ENCODE results near the gene MALRD1. TPM values are rescaled to one million over a fixed set of nuclear protein-coding genes. Genes with fewer than 3 reads are reported as not detected.

Gene MALRD1
- total and polyA plus RNA-seq, 2 of the 8 experiments (the other 6 are each of a cell fraction or from before 2014, with no cell fraction given), result 0.32 to 0.35 TPM

DNA sequence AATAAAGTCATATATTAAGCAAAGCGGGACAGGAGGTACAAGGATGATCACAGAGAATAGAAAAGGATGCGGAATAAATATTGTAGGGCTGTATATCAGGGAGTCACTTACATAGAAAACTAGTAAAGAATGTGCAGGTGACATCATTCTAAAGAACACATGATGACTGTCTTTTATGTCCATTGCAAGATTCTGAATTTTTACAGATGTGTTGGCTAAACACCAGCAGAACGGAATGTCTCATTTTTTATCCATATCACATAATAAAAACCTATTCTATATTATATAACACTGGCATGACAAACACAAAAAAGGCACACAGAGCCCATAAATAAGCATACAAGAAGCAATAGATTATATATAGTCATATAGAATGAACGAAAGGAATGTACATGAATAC is 448.4 kb downstream of the MALRD1 start:
- Histone ChIP-seq H3K18ac (ENCODE audit: extremely low read depth, low read length) (no peak overlapping the region), H3K9ac (replicated peaks in 1 of 4; ENCODE audit: extremely low read depth in 1 of 4, low read depth in 3 of 4, low read length in 3 of 4) (no peak overlapping the region), H3K14ac (ENCODE audit: insufficient read length) (no peak overlapping the region), H3K4me1 (replicated peaks in 1 of 4; ENCODE audit: control insufficient read depth in 3 of 4, insufficient read depth in 4 of 4, low read length in 3 of 4) (no peaks in the 10 kb centered on the region), H2BK120ac (replicated peaks; ENCODE audit: low read depth, low read length) (no peak overlapping the region), H4K20me1 (replicated peaks in 1 of 2; ENCODE audit: control insufficient read depth in 1 of 2, insufficient read depth in 2 of 2, low read length in 2 of 2) (no peaks in the 10 kb centered on the region), H3K36me3 (ENCODE audit: control insufficient read depth in 2 of 4, insufficient read depth in 4 of 4, low read length in 3 of 4) (no peaks in the 10 kb centered on the region), H2BK15ac (ENCODE audit: low read length) (no peak overlapping the region), H2AK5ac (ENCODE audit: low read depth, low read length) (no peak overlapping the region), H2BK5ac (ENCODE audit: low read depth, low read length) (no peak overlapping the region), H4K8ac (ENCODE audit: extremely low read depth, insufficient read depth, low read length) (no peak overlapping the region), H3K4me2 (ENCODE audit: insufficient read depth in 1 of 2, low read depth in 2 of 2, low read length in 2 of 2) (no peak overlapping the region), H3K9me3 (ENCODE audit: insufficient read depth in 2 of 2, low read depth in 1 of 2, low read length in 1 of 2) (no peaks in the 10 kb centered on the region), H3K4me3 (ENCODE audit: extremely low read depth in 1 of 4, insufficient read depth in 2 of 4, low read depth in 3 of 4, low read length in 4 of 4) (no peak overlapping the region), H3K4ac (replicated peaks; ENCODE audit: insufficient read length, low read depth, low read length) (no peak overlapping the region), H4K5ac (ENCODE audit: insufficient read length, low read depth, low read length) (no peak overlapping the region), H2BK20ac (ENCODE audit: low read length) (no peak overlapping the region), H3K79me2 (ENCODE audit: control insufficient read depth in 1 of 2, insufficient read depth in 2 of 2, low read length in 2 of 2) (no peaks in the 10 kb centered on the region), H2BK12ac (ENCODE audit: low read depth, low read length) (no peak overlapping the region), H3K27me3 (replicated peaks in 1 of 4; ENCODE audit: control insufficient read depth in 3 of 4, extremely low read depth in 1 of 4, insufficient read depth in 3 of 4, low read length in 3 of 4) (no peaks in the 10 kb centered on the region), H3K27ac (ENCODE audit: low read depth, low read length) (no peak overlapping the region), H3K23me2 (ENCODE audit: low read depth, low read length) (0 out of 2 replicates have a peak, but pooled peaks cover 2% of the 10 kb centered on the region), H3K79me1 (ENCODE audit: low read depth, low read length) (no peaks in the 10 kb centered on the region), H2AFZ (ENCODE audit: low read length) (no peak overlapping the region), H3K56ac (replicated peaks; ENCODE audit: insufficient read length, low read depth, low read length) (no peak overlapping the region), H4K91ac (replicated peaks; ENCODE audit: insufficient read length, low read length) (no peak overlapping the region), H3K23ac (ENCODE audit: insufficient read length) (no peak overlapping the region)
- whole genome bisulfite sequencing, 2 experiments (ENCODE audit: extremely low coverage in 1 of 2, insufficient coverage in 1 of 2, insufficient read length in 1 of 2, insufficient replicate concordance in 2 of 2, low coverage in 1 of 2, low lambda C conversion rate in 2 of 2, missing lambda C conversion rate in 1 of 2), result 91% methylated on average over 4 of the region's 4 CpGs; no CpG with 5 or more reads in 1 of the 2 experiments
- CTCF ChIA-PET (ENCODE audit: partially characterized antibody), result no interaction called here
- DNase-seq (ENCODE audit: low read depth in 1 of 2, low spot score in 2 of 2) (no peak), FAIRE-seq (no peak)
- POLR2A ChIA-PET (ENCODE audit: partially characterized antibody), result no interaction called here
- TF ChIP-seq BCL11A (IDR thresholded peaks at IDR 0.05; ENCODE audit: low read depth in 2 of 2, low read length in 2 of 2) (no peak), YY1 (IDR thresholded peaks at IDR 0.05; ENCODE audit: low read depth, low read length) (no peak), NRF1 (IDR thresholded peaks at IDR 0.05; ENCODE audit: low read depth, low read length) (no peak), SRF (IDR thresholded peaks at IDR 0.05; ENCODE audit: low read depth, low read length) (no peak)
- TF ChIP-seq, protein P1, sequence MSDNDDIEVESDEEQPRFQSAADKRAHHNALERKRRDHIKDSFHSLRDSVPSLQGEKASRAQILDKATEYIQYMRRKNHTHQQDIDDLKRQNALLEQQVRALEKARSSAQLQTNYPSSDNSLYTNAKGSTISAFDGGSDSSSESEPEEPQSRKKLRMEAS (IDR thresholded peaks at IDR 0.05), result no peak
- TF ChIP-seq, protein P2, sequence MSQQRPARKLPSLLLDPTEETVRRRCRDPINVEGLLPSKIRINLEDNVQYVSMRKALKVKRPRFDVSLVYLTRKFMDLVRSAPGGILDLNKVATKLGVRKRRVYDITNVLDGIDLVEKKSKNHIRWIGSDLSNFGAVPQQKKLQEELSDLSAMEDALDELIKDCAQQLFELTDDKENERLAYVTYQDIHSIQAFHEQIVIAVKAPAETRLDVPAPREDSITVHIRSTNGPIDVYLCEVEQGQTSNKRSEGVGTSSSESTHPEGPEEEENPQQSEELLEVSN (IDR thresholded peaks at IDR 0.05), result no peak
